ENCODE measurements around the gene PDE4D.

DNA sequence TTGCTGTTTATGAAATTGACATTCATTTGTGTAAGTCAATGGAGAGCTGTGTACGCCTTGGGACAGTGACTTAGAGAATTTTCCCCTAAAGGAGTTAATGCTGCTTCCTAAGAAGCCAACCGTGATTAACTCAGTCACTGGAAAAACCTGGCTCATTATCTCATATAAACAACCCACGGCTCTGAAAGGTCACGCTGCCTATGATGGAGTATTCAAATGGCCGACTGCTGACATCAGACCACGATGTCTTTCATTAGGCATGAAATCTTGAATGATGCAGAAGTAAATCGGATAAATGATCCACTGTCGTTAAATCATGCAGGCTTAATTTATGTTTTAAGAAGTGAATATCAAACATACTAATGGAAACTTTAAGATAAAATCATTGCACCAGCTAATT lies 706.9 kb downstream of the PDE4D start:
- TF ChIP-seq, protein P1, sequence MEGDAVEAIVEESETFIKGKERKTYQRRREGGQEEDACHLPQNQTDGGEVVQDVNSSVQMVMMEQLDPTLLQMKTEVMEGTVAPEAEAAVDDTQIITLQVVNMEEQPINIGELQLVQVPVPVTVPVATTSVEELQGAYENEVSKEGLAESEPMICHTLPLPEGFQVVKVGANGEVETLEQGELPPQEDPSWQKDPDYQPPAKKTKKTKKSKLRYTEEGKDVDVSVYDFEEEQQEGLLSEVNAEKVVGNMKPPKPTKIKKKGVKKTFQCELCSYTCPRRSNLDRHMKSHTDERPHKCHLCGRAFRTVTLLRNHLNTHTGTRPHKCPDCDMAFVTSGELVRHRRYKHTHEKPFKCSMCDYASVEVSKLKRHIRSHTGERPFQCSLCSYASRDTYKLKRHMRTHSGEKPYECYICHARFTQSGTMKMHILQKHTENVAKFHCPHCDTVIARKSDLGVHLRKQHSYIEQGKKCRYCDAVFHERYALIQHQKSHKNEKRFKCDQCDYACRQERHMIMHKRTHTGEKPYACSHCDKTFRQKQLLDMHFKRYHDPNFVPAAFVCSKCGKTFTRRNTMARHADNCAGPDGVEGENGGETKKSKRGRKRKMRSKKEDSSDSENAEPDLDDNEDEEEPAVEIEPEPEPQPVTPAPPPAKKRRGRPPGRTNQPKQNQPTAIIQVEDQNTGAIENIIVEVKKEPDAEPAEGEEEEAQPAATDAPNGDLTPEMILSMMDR (IDR thresholded peaks at IDR 0.05; ENCODE audit: insufficient read depth, low read length): no peak
- no peak for TF ChIP-seq POLR2AphosphoS5 (IDR thresholded peaks at IDR 0.05; ENCODE audit: low read depth)
- TF ChIP-seq, protein P2, sequence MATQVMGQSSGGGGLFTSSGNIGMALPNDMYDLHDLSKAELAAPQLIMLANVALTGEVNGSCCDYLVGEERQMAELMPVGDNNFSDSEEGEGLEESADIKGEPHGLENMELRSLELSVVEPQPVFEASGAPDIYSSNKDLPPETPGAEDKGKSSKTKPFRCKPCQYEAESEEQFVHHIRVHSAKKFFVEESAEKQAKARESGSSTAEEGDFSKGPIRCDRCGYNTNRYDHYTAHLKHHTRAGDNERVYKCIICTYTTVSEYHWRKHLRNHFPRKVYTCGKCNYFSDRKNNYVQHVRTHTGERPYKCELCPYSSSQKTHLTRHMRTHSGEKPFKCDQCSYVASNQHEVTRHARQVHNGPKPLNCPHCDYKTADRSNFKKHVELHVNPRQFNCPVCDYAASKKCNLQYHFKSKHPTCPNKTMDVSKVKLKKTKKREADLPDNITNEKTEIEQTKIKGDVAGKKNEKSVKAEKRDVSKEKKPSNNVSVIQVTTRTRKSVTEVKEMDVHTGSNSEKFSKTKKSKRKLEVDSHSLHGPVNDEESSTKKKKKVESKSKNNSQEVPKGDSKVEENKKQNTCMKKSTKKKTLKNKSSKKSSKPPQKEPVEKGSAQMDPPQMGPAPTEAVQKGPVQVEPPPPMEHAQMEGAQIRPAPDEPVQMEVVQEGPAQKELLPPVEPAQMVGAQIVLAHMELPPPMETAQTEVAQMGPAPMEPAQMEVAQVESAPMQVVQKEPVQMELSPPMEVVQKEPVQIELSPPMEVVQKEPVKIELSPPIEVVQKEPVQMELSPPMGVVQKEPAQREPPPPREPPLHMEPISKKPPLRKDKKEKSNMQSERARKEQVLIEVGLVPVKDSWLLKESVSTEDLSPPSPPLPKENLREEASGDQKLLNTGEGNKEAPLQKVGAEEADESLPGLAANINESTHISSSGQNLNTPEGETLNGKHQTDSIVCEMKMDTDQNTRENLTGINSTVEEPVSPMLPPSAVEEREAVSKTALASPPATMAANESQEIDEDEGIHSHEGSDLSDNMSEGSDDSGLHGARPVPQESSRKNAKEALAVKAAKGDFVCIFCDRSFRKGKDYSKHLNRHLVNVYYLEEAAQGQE (IDR thresholded peaks at IDR 0.05; ENCODE audit: insufficient replicate concordance, low read depth): no peak
- no peak for TF ChIP-seq GABPA (IDR thresholded peaks at IDR 0.05; ENCODE audit: low read depth)
- no peak for TF ChIP-seq SPI1 (IDR thresholded peaks at IDR 0.05; ENCODE audit: borderline replicate concordance, low read depth)
